OCI-LY7 (cell line): ENCODE data around the gene CLK2. TPM values are rescaled to one million over a fixed set of nuclear protein-coding genes. Genes with fewer than 3 reads are reported as not detected.
"Not testable (repeated sequence)": the region's sequence is repeated elsewhere in the genome, so short reads cannot be mapped to it uniquely, and the experiment has no call there.

Source experiments
- BruUV-seq: library from RNA; stranded (reverse); fragments of 400-500 nt; replicated peaks from 2 replicates; lab custom pipeline; 2021; lab: Mats Ljungman, UMichigan
- CTCF ChIA-PET: fragments of 300-600 bp; sonication (Branson Sonifier 250); formaldehyde crosslinking; loops from one replicate; lab custom pipeline; 2022; ENCODE audit warnings: antibody characterized with exemption; ENCODE audit not compliant: unreplicated experiment; lab: Charles Lee
- POLR2A ChIA-PET: fragments of 300-600 bp; sonication (Branson Sonifier 250); formaldehyde crosslinking; loops from one replicate; lab custom pipeline; 2022; ENCODE audit warnings: antibody characterized with exemption; lab: Charles Lee
- DNase-seq: peaks from one replicate; pipeline ENCODE4 v3.0.0-alpha.2; 2015; ENCODE audit warnings: low spot score
- H2AFZ ChIP-seq: fragments of 200-600 bp; sonication (generic), shearing (Covaris generic); 2 replicates; pipeline ENCODE4 v1.6.1; 2014; ENCODE audit warnings: mild to moderate bottlenecking, antibody characterized with exemption, low read length, moderate library complexity
- H3K27ac ChIP-seq: fragments of 200-600 bp; sonication (generic); 2 replicates; pipeline ENCODE4 v1.5.1; 2014; ENCODE audit warnings: mixed run types, low read depth, mild to moderate bottlenecking, moderate library complexity, low read length, inconsistent platforms; ENCODE audit not compliant: poor library complexity, severe bottlenecking
- H3K36me3 ChIP-seq: fragments of 200-600 bp; sonication (generic); 2 replicates; pipeline ENCODE4 v1.6.1; 2014; ENCODE audit warnings: mild to moderate bottlenecking, antibody characterized with exemption, low read length, moderate library complexity, mixed read lengths; ENCODE audit not compliant: insufficient read depth
- H3K4me1 ChIP-seq: fragments of 200-600 bp; sonication (generic); 2 replicates; pipeline ENCODE4 v1.5.1; 2014; ENCODE audit warnings: mild to moderate bottlenecking, low read length; ENCODE audit not compliant: insufficient read depth, poor library complexity, severe bottlenecking
- H3K4me2 ChIP-seq: fragments of 200-600 bp; sonication (generic); 2 replicates; pipeline ENCODE4 v1.6.1; 2014; ENCODE audit warnings: mild to moderate bottlenecking, low read length
- H3K4me3 ChIP-seq: fragments of 200-600 bp; sonication (generic); 2 replicates; pipeline ENCODE4 v1.5.1; 2014; ENCODE audit warnings: mild to moderate bottlenecking, low read depth, low read length; ENCODE audit not compliant: poor library complexity, severe bottlenecking
- H3K79me2 ChIP-seq: fragments of 200-600 bp; sonication (generic); 2 replicates; pipeline ENCODE4 v1.6.1; 2016; ENCODE audit warnings: low read depth, mild to moderate bottlenecking, low read length, moderate library complexity, mixed read lengths; ENCODE audit not compliant: insufficient read depth
- H3K9me2 ChIP-seq: fragments of 200-600 bp; sonication (generic); 2 replicates; pipeline ENCODE4 v1.6.1; 2016; ENCODE audit warnings: mild to moderate bottlenecking, low read length, mixed read lengths; ENCODE audit not compliant: insufficient read depth
- H3K9me3 ChIP-seq: fragments of 200-600 bp; sonication (generic); 2 replicates; pipeline ENCODE4 v1.6.1; 2014; ENCODE audit warnings: mild to moderate bottlenecking, mixed run types, low read length, mixed read lengths
- H4K20me1 ChIP-seq: fragments of 200-600 bp; sonication (generic); 2 replicates; pipeline ENCODE4 v1.6.1; 2014; ENCODE audit warnings: mild to moderate bottlenecking, antibody characterized with exemption, low read length, moderate library complexity, mixed read lengths; ENCODE audit not compliant: insufficient read depth
- CTCF ChIP-seq: fragments of 200-600 bp; sonication (generic); conservative IDR thresholded peaks from 2 replicates; pipeline ENCODE4 v1.5.1; 2014; ENCODE audit warnings: mild to moderate bottlenecking, antibody characterized with exemption, low read length, moderate library complexity, mixed read lengths
- EZH2phosphoT487 ChIP-seq: fragments of 200-600 bp; sonication (generic); IDR thresholded peaks from 2 replicates; pipeline ENCODE4 v1.6.1; 2018; ENCODE audit warnings: low read depth, borderline replicate concordance, mild to moderate bottlenecking, mixed run types, antibody characterized with exemption, low read length, moderate library complexity, mixed read lengths
- intact Hi-C: fragments of 100-400 bp; cut with micrococcal nuclease; formaldehyde crosslinking; loops from one replicate; pipeline ENCODE4 v1.10.0; 2022; ENCODE audit not compliant: unreplicated experiment
- total RNA-seq, 2 experiments: library from RNA; depleted of rRNA in 1 of 2; stranded (reverse); fragments of >200 nt in 1 of 2; shearing (Covaris generic) in 1 of 2; gene quantifications; 2 replicates each; pipeline ENCODE4 v1.2.3, GENCODE V29; 2014 to 2022

CLK2 gene
- total RNA-seq, 2 experiments from 2014 or later = 96.7 to 121 TPM

GRCh38 chr1:155293086-155293749 is 19.9 kb upstream of the CLK2 start:
- H3K9me2 ChIP-seq = no peaks in the 10 kb centered on the region
- H3K4me3 ChIP-seq = no peak overlapping the region
- ChIA-PET POLR2A (interaction anchor here (0.7 to 1.3 kb wide), 2 partner anchors 20 to 1303 kb away, joined by 3 to 4 read pairs; partner anchors contain the start of gene CLK2), CTCF (interaction anchor here (0.6 kb wide), 1 partner anchor 233 kb away, joined by 7 read pairs; no protein-coding TSS in a partner anchor)
- H2AFZ ChIP-seq = no peak overlapping the region
- peaks cover 17% of the 10 kb centered on the region for H3K4me1 ChIP-seq
- H4K20me1 ChIP-seq = no peaks in the 10 kb centered on the region
- no peak for DNase-seq
- H3K27ac ChIP-seq = no peak overlapping the region
- no peaks in the 10 kb centered on the region for H3K36me3 ChIP-seq
- H3K9me3 ChIP-seq = no peaks in the 10 kb centered on the region
- H3K79me2 ChIP-seq = no peaks in the 10 kb centered on the region
- H3K4me2 ChIP-seq = no peak overlapping the region
- TF ChIP-seq CTCF (no peak), EZH2phosphoT487 (no peak)
- BruUV-seq = no TSS peak
- intact Hi-C loops = no loop called here

GRCh38 chr1:155291006-155291405 is 17.7 kb upstream of the CLK2 start:
- CTCF ChIA-PET, POLR2A ChIA-PET, DNase-seq: not testable (repeated sequence)

GRCh38 chr1:155287987-155288543 is 14.8 kb upstream of the CLK2 start:
- Histone ChIP-seq H3K4me2 (no peak overlapping the region), H3K9me3 (no peaks in the 10 kb centered on the region), H3K9me2 (no peaks in the 10 kb centered on the region), H3K79me2 (no peaks in the 10 kb centered on the region), H2AFZ (no peak overlapping the region), H3K4me3 (no peak overlapping the region), H3K36me3 (no peaks in the 10 kb centered on the region), H4K20me1 (no peaks in the 10 kb centered on the region), H3K27ac (no peak overlapping the region), H3K4me1 (no peaks in the 10 kb centered on the region)
- intact Hi-C loops = no loop called here
- BruUV-seq = no TSS peak
- TF ChIP-seq EZH2phosphoT487 = no peak
- no peak for TF ChIP-seq CTCF
- ChIA-PET POLR2A (no interaction called here), CTCF (no interaction called here)
- no peak for DNase-seq

More at GRCh38 chr1:155291006-155291405, 17.7 kb upstream of the CLK2 start:
- H3K36me3 ChIP-seq, H2AFZ ChIP-seq, H3K9me2 ChIP-seq, BruUV-seq, H3K4me2 ChIP-seq, H3K4me3 ChIP-seq, H4K20me1 ChIP-seq, H3K4me1 ChIP-seq, H3K79me2 ChIP-seq, intact Hi-C loops, H3K9me3 ChIP-seq, H3K27ac ChIP-seq: not testable (repeated sequence)
